WTC11 (cell line): Measurements from ENCODE around the gene WFDC1. TPM values are rescaled to one million over a fixed set of nuclear protein-coding genes. Genes with fewer than 3 reads are reported as not detected.

ENCODE experiments used
- ATAC-seq: fragments of 200-7000 bp; cut with Tn5 transposase; 2 replicates; pipeline ENCODE4 v1.10.0; 2021; ENCODE audit warnings: mild to moderate bottlenecking, moderate library complexity
- CTCF ChIA-PET: fragments of 300-600 bp; sonication (Branson Sonifier 250); formaldehyde crosslinking; loops from one replicate; lab custom pipeline; 2021; ENCODE audit warnings: antibody characterized with exemption; lab: Charles Lee
- POLR2A ChIA-PET: fragments of 350-600 bp; sonication (Branson Sonifier 250); formaldehyde crosslinking; loops from one replicate; lab custom pipeline; 2021; ENCODE audit warnings: antibody characterized with exemption; lab: Charles Lee
- DNase-seq: peaks from one replicate; pipeline ENCODE4 v3.0.0; 2021; ENCODE audit warnings: low spot score
- H3K27ac Mint-ChIP-seq: 2 replicates; pipeline ENCODE4 v1.8.0; 2021; ENCODE audit warnings: mixed read lengths
- H3K27me3 Mint-ChIP-seq: 2 replicates; pipeline ENCODE4 v1.8.0; 2021; ENCODE audit warnings: low read depth, mild to moderate bottlenecking, moderate library complexity, mixed read lengths
- H3K36me3 Mint-ChIP-seq: 2 replicates; pipeline ENCODE4 v1.8.0; 2021; ENCODE audit warnings: mixed read lengths
- H3K4me1 Mint-ChIP-seq: 2 replicates; pipeline ENCODE4 v1.8.0; 2022; ENCODE audit warnings: mixed read lengths
- H3K4me3 Mint-ChIP-seq: 2 replicates; pipeline ENCODE4 v1.8.0; 2021; ENCODE audit warnings: mild to moderate bottlenecking, moderate library complexity, mixed read lengths
- H3K9me3 Mint-ChIP-seq: 2 replicates; pipeline ENCODE4 v1.8.0; 2021; ENCODE audit warnings: mixed read lengths
- CBFB ChIP-seq: sonication (generic); formaldehyde crosslinking; IDR thresholded peaks from 2 replicates; pipeline ENCODE4 v1.8.1; 2022; ENCODE audit warnings: mild to moderate bottlenecking, low read depth, missing genetic modification reagents
- ERG ChIP-seq: fragments of 250-450 bp; sonication (Bioruptor Pico); IDR thresholded peaks from 2 replicates; pipeline ENCODE4 v1.8.0; 2021; ENCODE audit warnings: mild to moderate bottlenecking
- FOXK1 ChIP-seq: sonication (generic); formaldehyde crosslinking; IDR thresholded peaks from 2 replicates; pipeline ENCODE4 v1.8.0; 2022; ENCODE audit warnings: mild to moderate bottlenecking, moderate library complexity, missing genetic modification reagents
- NR1H2 ChIP-seq: sonication (generic); formaldehyde crosslinking; IDR thresholded peaks from 2 replicates; pipeline ENCODE4 v1.9.0; 2021; ENCODE audit warnings: mild to moderate bottlenecking, moderate library complexity, missing genetic modification reagents
- OVOL2 ChIP-seq: fragments of 250-450 bp; sonication (Bioruptor Pico); IDR thresholded peaks from 2 replicates; pipeline ENCODE4 v1.9.0; 2021; ENCODE audit warnings: mild to moderate bottlenecking, borderline replicate concordance
- PRDM15 ChIP-seq: sonication (generic); formaldehyde crosslinking; IDR thresholded peaks from 2 replicates; pipeline ENCODE4 v1.8.0; 2022; ENCODE audit warnings: missing genetic modification reagents
- RELA ChIP-seq: sonication (generic); formaldehyde crosslinking; IDR thresholded peaks from 2 replicates; pipeline ENCODE4 v1.8.1; 2022; ENCODE audit warnings: missing genetic modification reagents, mild to moderate bottlenecking, borderline replicate concordance
- RORB ChIP-seq: fragments of 250-450 bp; sonication (Bioruptor Pico); IDR thresholded peaks from 2 replicates; pipeline ENCODE4 v1.9.0; 2021; ENCODE audit warnings: mild to moderate bottlenecking
- SMAD4 ChIP-seq: sonication (generic); formaldehyde crosslinking; IDR thresholded peaks from 2 replicates; pipeline ENCODE4 v1.8.0; 2022; ENCODE audit warnings: mild to moderate bottlenecking, missing genetic modification reagents
- STAT6 ChIP-seq: sonication (generic); formaldehyde crosslinking; conservative IDR thresholded peaks from 2 replicates; pipeline ENCODE4 v1.8.1; 2023; ENCODE audit warnings: mild to moderate bottlenecking, low read depth, missing genetic modification reagents, moderate library complexity
- ZBTB43 ChIP-seq: sonication (generic); formaldehyde crosslinking; IDR thresholded peaks from 2 replicates; pipeline ENCODE4 v1.8.1; 2023; ENCODE audit warnings: mild to moderate bottlenecking, missing genetic modification reagents
- ZNF232 ChIP-seq: sonication (generic); formaldehyde crosslinking; IDR thresholded peaks from 2 replicates; pipeline ENCODE4 v1.8.0; 2022; ENCODE audit warnings: mild to moderate bottlenecking, missing genetic modification reagents
- ZNF396 ChIP-seq: fragments of 250-450 bp; sonication (Bioruptor Pico); IDR thresholded peaks from 2 replicates; pipeline ENCODE4 v1.8.0; 2021; ENCODE audit warnings: mild to moderate bottlenecking, moderate library complexity, borderline replicate concordance
- ZNF416 ChIP-seq: fragments of 250-450 bp; sonication (Bioruptor Pico); IDR thresholded peaks from 2 replicates; pipeline ENCODE4 v1.9.0; 2021; ENCODE audit warnings: mild to moderate bottlenecking, inconsistent platforms
- total RNA-seq: library from RNA; stranded (reverse); gene quantifications from 3 replicates; pipeline ENCODE4 v1.2.3, GENCODE V29; 2021
- TF ChIP-seq, protein P1 (sequence below): sonication (generic); formaldehyde crosslinking; IDR thresholded peaks from 2 replicates; pipeline ENCODE4 v1.8.1; 2023; ENCODE audit warnings: mild to moderate bottlenecking, missing genetic modification reagents, borderline replicate concordance
- TF ChIP-seq, protein P2 (sequence below): fragments of 250-450 bp; sonication (Bioruptor Pico); IDR thresholded peaks from 2 replicates; pipeline ENCODE4 v1.9.0; 2021; ENCODE audit warnings: mild to moderate bottlenecking, borderline replicate concordance
- TF ChIP-seq, protein P3 (sequence below): sonication (generic); formaldehyde crosslinking; IDR thresholded peaks from 2 replicates; pipeline ENCODE4 v1.8.0; 2023; ENCODE audit warnings: missing genetic modification reagents

WFDC1 gene
- total RNA-seq, 1 experiment from 2014 or later, result 0.50 TPM

DNA sequence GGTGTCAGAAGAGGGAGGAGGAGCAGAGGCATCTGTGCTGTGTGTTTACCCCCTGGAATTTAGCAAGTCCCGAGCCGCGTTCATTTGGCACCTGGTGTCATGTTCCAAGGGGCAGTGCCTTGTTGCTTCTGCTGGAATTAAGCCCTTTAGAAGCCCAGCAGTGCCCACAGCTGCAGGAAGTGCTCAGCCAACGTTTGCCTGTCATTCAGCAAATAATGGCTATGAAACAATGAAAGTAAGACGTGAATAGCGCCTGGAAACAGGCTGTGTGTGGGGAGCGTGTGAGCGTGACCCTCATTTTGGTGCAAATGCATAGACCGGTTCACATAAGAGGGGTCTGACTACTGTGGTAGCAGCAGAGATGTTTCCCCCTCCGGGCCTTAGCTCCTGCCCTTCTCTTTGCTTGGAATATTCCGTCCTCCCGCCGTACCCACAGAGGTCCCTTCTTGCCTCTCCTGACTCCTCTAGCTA, 67.8 kb downstream of the WFDC1 start:
- Mint-ChIP-seq H3K4me3 (no peak overlapping the region), H3K27me3 (peaks cover 11% of the 10 kb centered on the region), H3K9me3 (no peaks in the 10 kb centered on the region), H3K36me3 (no peaks in the 10 kb centered on the region), H3K4me1 (peaks cover 22% of the 10 kb centered on the region), H3K27ac (peak overlapping the region; percentile 57; the same call in 1 of the 2 replicates)
- TF ChIP-seq ZBTB43 (CRISPR knock-in tag), result no peak
- no peak for TF ChIP-seq NR1H2 (CRISPR knock-in tag)
- TF ChIP-seq, protein P1, sequence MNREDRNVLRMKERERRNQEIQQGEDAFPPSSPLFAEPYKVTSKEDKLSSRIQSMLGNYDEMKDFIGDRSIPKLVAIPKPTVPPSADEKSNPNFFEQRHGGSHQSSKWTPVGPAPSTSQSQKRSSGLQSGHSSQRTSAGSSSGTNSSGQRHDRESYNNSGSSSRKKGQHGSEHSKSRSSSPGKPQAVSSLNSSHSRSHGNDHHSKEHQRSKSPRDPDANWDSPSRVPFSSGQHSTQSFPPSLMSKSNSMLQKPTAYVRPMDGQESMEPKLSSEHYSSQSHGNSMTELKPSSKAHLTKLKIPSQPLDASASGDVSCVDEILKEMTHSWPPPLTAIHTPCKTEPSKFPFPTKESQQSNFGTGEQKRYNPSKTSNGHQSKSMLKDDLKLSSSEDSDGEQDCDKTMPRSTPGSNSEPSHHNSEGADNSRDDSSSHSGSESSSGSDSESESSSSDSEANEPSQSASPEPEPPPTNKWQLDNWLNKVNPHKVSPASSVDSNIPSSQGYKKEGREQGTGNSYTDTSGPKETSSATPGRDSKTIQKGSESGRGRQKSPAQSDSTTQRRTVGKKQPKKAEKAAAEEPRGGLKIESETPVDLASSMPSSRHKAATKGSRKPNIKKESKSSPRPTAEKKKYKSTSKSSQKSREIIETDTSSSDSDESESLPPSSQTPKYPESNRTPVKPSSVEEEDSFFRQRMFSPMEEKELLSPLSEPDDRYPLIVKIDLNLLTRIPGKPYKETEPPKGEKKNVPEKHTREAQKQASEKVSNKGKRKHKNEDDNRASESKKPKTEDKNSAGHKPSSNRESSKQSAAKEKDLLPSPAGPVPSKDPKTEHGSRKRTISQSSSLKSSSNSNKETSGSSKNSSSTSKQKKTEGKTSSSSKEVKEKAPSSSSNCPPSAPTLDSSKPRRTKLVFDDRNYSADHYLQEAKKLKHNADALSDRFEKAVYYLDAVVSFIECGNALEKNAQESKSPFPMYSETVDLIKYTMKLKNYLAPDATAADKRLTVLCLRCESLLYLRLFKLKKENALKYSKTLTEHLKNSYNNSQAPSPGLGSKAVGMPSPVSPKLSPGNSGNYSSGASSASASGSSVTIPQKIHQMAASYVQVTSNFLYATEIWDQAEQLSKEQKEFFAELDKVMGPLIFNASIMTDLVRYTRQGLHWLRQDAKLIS (CRISPR knock-in tag), result no peak
- TF ChIP-seq, protein P2, sequence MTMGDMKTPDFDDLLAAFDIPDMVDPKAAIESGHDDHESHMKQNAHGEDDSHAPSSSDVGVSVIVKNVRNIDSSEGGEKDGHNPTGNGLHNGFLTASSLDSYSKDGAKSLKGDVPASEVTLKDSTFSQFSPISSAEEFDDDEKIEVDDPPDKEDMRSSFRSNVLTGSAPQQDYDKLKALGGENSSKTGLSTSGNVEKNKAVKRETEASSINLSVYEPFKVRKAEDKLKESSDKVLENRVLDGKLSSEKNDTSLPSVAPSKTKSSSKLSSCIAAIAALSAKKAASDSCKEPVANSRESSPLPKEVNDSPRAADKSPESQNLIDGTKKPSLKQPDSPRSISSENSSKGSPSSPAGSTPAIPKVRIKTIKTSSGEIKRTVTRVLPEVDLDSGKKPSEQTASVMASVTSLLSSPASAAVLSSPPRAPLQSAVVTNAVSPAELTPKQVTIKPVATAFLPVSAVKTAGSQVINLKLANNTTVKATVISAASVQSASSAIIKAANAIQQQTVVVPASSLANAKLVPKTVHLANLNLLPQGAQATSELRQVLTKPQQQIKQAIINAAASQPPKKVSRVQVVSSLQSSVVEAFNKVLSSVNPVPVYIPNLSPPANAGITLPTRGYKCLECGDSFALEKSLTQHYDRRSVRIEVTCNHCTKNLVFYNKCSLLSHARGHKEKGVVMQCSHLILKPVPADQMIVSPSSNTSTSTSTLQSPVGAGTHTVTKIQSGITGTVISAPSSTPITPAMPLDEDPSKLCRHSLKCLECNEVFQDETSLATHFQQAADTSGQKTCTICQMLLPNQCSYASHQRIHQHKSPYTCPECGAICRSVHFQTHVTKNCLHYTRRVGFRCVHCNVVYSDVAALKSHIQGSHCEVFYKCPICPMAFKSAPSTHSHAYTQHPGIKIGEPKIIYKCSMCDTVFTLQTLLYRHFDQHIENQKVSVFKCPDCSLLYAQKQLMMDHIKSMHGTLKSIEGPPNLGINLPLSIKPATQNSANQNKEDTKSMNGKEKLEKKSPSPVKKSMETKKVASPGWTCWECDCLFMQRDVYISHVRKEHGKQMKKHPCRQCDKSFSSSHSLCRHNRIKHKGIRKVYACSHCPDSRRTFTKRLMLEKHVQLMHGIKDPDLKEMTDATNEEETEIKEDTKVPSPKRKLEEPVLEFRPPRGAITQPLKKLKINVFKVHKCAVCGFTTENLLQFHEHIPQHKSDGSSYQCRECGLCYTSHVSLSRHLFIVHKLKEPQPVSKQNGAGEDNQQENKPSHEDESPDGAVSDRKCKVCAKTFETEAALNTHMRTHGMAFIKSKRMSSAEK (CRISPR knock-in tag), result no peak
- no peak for TF ChIP-seq ZNF416 (CRISPR knock-in tag)
- no peak for TF ChIP-seq OVOL2
- TF ChIP-seq ZNF232 (CRISPR knock-in tag), result no peak
- TF ChIP-seq ZNF396, result no peak
- no peak for TF ChIP-seq RORB (CRISPR knock-in tag)
- TF ChIP-seq, protein P3, sequence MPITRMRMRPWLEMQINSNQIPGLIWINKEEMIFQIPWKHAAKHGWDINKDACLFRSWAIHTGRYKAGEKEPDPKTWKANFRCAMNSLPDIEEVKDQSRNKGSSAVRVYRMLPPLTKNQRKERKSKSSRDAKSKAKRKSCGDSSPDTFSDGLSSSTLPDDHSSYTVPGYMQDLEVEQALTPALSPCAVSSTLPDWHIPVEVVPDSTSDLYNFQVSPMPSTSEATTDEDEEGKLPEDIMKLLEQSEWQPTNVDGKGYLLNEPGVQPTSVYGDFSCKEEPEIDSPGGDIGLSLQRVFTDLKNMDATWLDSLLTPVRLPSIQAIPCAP (CRISPR knock-in tag), result no peak
- no peak for TF ChIP-seq SMAD4
- DNase-seq, result no peak
- ATAC-seq, result no peak; the same call in 1 of the 2 replicates
- ChIA-PET POLR2A (interaction anchor here (0.6 kb wide), 1 partner anchor 201 kb away, joined by 3 read pairs; no protein-coding TSS in a partner anchor), CTCF (interaction anchor here (0.6 to 0.7 kb wide), 3 partner anchors 86 to 812 kb away, joined by 3 to 4 read pairs (median 4); no protein-coding TSS in a partner anchor)

DNA sequence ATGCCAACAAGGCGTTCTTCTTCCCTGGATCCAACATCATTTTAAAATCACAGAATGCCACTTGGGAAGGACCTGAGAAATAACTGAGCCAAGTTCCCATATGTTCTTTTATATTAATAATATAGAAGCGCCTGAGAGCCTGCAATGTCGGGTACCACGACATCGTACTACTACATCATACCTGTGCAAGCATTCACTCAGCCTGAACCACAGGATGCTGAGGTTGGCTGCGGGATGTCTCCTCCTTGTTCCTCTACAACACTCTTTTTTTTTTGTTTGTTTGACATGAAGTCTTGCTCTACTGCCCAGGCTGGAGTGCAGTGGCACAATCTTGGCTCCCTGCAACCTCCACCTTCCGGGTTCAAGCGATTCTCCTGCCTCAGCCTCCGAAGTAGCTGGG, 71.5 kb downstream of the WFDC1 start:
- Mint-ChIP-seq H3K27ac (no peak overlapping the region), H3K4me1 (peaks cover 38% of the 10 kb centered on the region), H3K9me3 (no peaks in the 10 kb centered on the region), H3K4me3 (no peak overlapping the region), H3K27me3 (peaks cover 32% of the 10 kb centered on the region), H3K36me3 (no peaks in the 10 kb centered on the region)
- POLR2A ChIA-PET, result no interaction called here
- DNase-seq (no peak), ATAC-seq (no peak)
- CTCF ChIA-PET, result interaction anchor here (0.9 to 1.1 kb wide), 4 partner anchors 24 to 89 kb away, joined by 3 to 6 read pairs (median 6); no protein-coding TSS in a partner anchor
- TF ChIP-seq CBFB (CRISPR knock-in tag), result no peak
- TF ChIP-seq SMAD4, result no peak
- no peak for TF ChIP-seq PRDM15 (CRISPR knock-in tag)
- no peak for TF ChIP-seq FOXK1 (CRISPR knock-in tag)
- no peak for TF ChIP-seq STAT6
- TF ChIP-seq RELA, result no peak
- TF ChIP-seq ERG (CRISPR knock-in tag), result no peak
